ENCODE data around the gene PRELP. TPM values are rescaled to one million over a fixed set of nuclear protein-coding genes. Genes with fewer than 3 reads are reported as not detected.

PRELP gene
- total and polyA plus RNA-seq, 10 of the 15 experiments (the other 5 are each of a cell fraction or from before 2014, with no cell fraction given), result 0.03 to 0.05 TPM; not detected in 8

DNA sequence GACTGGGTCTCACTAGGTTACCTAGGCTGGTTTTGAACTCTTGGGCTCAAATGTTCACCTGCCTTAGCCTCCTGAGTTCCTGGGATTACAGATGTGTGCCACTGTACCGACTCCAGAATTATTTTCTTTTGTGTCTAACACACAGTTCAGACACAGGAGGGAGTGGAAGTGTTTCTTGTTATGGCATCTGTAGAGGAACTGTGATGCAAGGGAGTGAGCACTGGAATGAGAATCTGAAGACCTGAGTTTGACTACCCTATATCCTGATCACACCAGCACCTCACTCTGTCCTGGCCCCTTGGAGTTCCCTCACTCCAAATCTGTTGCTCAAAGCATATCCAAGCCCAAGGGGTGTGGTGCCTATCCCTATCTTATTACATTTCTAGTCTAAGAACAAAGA is 33.5 kb downstream of the PRELP start:
- no peak for TF ChIP-seq POLR2A (IDR thresholded peaks at IDR 0.05; ENCODE audit: low read depth, low read length)
- no peak for TF ChIP-seq BCL11A (IDR thresholded peaks at IDR 0.05; ENCODE audit: low read depth, low read length)
- no peak for TF ChIP-seq WRNIP1 (IDR thresholded peaks at IDR 0.05; ENCODE audit: borderline replicate concordance, low read depth, low read length)
- no peak for TF ChIP-seq TCF7 (IDR thresholded peaks at IDR 0.05; ENCODE audit: borderline replicate concordance)
- TF ChIP-seq NR2F1 (conservative IDR thresholded peaks at IDR 0.05), result no peak
- TF ChIP-seq, protein P1, sequence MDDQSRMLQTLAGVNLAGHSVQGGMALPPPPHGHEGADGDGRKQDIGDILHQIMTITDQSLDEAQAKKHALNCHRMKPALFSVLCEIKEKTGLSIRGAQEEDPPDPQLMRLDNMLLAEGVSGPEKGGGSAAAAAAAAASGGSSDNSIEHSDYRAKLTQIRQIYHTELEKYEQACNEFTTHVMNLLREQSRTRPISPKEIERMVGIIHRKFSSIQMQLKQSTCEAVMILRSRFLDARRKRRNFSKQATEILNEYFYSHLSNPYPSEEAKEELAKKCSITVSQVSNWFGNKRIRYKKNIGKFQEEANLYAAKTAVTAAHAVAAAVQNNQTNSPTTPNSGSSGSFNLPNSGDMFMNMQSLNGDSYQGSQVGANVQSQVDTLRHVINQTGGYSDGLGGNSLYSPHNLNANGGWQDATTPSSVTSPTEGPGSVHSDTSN (IDR thresholded peaks at IDR 0.05; ENCODE audit: insufficient replicate concordance, low read depth, low read length), result no peak
- no peak for TF ChIP-seq ASH2L (IDR thresholded peaks at IDR 0.05; ENCODE audit: borderline replicate concordance, low read depth)
- no peak for TF ChIP-seq IKZF1 (conservative IDR thresholded peaks at IDR 0.05)
- no peak for TF ChIP-seq ZNF622 (IDR thresholded peaks at IDR 0.05)
- TF ChIP-seq SMAD1 (IDR thresholded peaks at IDR 0.05; ENCODE audit: low read depth, partially characterized antibody), result no peak
- TF ChIP-seq MYC (IDR thresholded peaks at IDR 0.05; ENCODE audit: insufficient read depth, insufficient read length, insufficient replicate concordance, low read length, severe bottlenecking), result no peak
- TF ChIP-seq, protein P2, sequence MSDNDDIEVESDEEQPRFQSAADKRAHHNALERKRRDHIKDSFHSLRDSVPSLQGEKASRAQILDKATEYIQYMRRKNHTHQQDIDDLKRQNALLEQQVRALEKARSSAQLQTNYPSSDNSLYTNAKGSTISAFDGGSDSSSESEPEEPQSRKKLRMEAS (IDR thresholded peaks at IDR 0.05; ENCODE audit: low read depth, low read length), result no peak
- no peak for TF ChIP-seq SMARCA5 (IDR thresholded peaks at IDR 0.05)
- no peak for TF ChIP-seq BACH1 (IDR thresholded peaks at IDR 0.05; ENCODE audit: borderline replicate concordance)
- no peak for TF ChIP-seq RCOR1 (conservative IDR thresholded peaks at IDR 0.05; ENCODE audit: low read depth, low read length)
- no peak for TF ChIP-seq HDGF (IDR thresholded peaks at IDR 0.05)
- TF ChIP-seq CHD1 (IDR thresholded peaks at IDR 0.05; ENCODE audit: low read depth, low read length), result no peak
- TF ChIP-seq, protein P3, sequence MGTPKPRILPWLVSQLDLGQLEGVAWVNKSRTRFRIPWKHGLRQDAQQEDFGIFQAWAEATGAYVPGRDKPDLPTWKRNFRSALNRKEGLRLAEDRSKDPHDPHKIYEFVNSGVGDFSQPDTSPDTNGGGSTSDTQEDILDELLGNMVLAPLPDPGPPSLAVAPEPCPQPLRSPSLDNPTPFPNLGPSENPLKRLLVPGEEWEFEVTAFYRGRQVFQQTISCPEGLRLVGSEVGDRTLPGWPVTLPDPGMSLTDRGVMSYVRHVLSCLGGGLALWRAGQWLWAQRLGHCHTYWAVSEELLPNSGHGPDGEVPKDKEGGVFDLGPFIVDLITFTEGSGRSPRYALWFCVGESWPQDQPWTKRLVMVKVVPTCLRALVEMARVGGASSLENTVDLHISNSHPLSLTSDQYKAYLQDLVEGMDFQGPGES (IDR thresholded peaks at IDR 0.05), result no peak
- TF ChIP-seq RAD51 (IDR thresholded peaks at IDR 0.05), result no peak
- TF ChIP-seq SPI1 (IDR thresholded peaks at IDR 0.05; ENCODE audit: borderline replicate concordance, insufficient read depth, low read depth, low read length), result no peak
- POLR2A ChIA-PET, result no interaction called here
- Histone ChIP-seq H3K4me2 (ENCODE audit: control insufficient read depth, insufficient read depth) (no peak overlapping the region), H3K9ac (ENCODE audit: control insufficient read depth, insufficient read depth, low read length) (no peak overlapping the region), H2AFZ (ENCODE audit: control insufficient read depth, low read depth, low read length) (no peak overlapping the region), H4K20me1 (ENCODE audit: control insufficient read depth, insufficient read depth) (no peaks in the 10 kb centered on the region), H3K9me3 (replicated peaks; ENCODE audit: control insufficient read depth, insufficient read depth, low read length) (no peaks in the 10 kb centered on the region), H3K4me1 (ENCODE audit: control insufficient read depth, insufficient read depth, low read length) (no peaks in the 10 kb centered on the region; the same call in 1 of the 2 replicates), H3K36me3 (ENCODE audit: control insufficient read depth in 2 of 2, insufficient read depth in 2 of 2, low read length in 1 of 2) (no peaks in the 10 kb centered on the region), H3K27ac (ENCODE audit: control insufficient read depth, insufficient read depth) (no peak overlapping the region), H3K27me3 (replicated peaks in 1 of 2; ENCODE audit: control insufficient read depth in 2 of 2, insufficient read depth in 2 of 2, low read length in 1 of 2) (peaks cover 0 to under 1% of the 10 kb centered on the region in 2 experiments; a peak in 1 of 4 replicates), H3K4me3 (no peak overlapping the region), H3K79me2 (ENCODE audit: control insufficient read depth, insufficient read depth, low read length) (no peaks in the 10 kb centered on the region)
- WGBS (ENCODE audit: insufficient coverage, insufficient replicate concordance, low lambda C conversion rate, missing lambda C conversion rate), result 8% methylated on average over 1 of the region's 1 CpG
- no TSS peak for BruUV-seq (replicated peaks)
- DNase-seq (ENCODE audit: low read depth, low spot score) (no peak), ATAC-seq (no peak), FAIRE-seq (no peak)
- CTCF ChIA-PET, result interaction anchor here (8.6 kb wide), 1 partner anchor 193 kb away, joined by 175 read pairs; no protein-coding TSS in a partner anchor
- SMC1A ChIA-PET (ENCODE audit: uncharacterized antibody, unreplicated experiment), result no interaction called here
- in situ Hi-C loops (cut with MboI) (loop anchor here (5.0 kb wide), 1 partner anchor 193 kb away; no protein-coding TSS in a partner anchor), intact Hi-C loops (cut with micrococcal nuclease; ENCODE audit: unreplicated experiment) (loop anchor here (1.0 kb wide), 1 partner anchor 193 kb away; no protein-coding TSS in a partner anchor)
- RAD21 ChIA-PET (ENCODE audit: unreplicated experiment), result no interaction called here

Measured in GM12878 (cell line).